GM12891 (cell line): Measurements from ENCODE around the gene ADAM29.
"Not testable (repeated sequence)": the region's sequence is repeated elsewhere in the genome, so short reads cannot be mapped to it uniquely, and the experiment has no call there.

Experiments
- DNase-seq: peaks from one replicate; pipeline ENCODE4 v3.0.0; 2011; ENCODE audit warnings: low spot score; ENCODE audit not compliant: insufficient read length
- FAIRE-seq: peaks from 2 replicates; lab custom pipeline; 2011; peaks lifted over from hg19 to GRCh38; lab: Jason Lieb, UNC
- PAX5 ChIP-seq: IDR thresholded peaks from 2 replicates; pipeline ENCODE4 v1.6.1; 2011; ENCODE audit warnings: low read length, moderate library complexity, mild to moderate bottlenecking; ENCODE audit not compliant: insufficient read depth, severe bottlenecking
- POLR2A ChIP-seq: IDR thresholded peaks from 2 replicates; pipeline ENCODE4 v1.6.1; 2011; ENCODE audit warnings: low read depth, low read length, control low read depth
- POLR2AphosphoS5 ChIP-seq: IDR thresholded peaks from 2 replicates; pipeline ENCODE4 v1.6.1; 2011; ENCODE audit warnings: low read depth, low read length, control low read depth
- POU2F2 ChIP-seq: IDR thresholded peaks from 2 replicates; pipeline ENCODE4 v1.6.1; 2011; ENCODE audit warnings: low read depth, mild to moderate bottlenecking, control low read depth, low read length, moderate library complexity
- SPI1 ChIP-seq: IDR thresholded peaks from 2 replicates; pipeline ENCODE4 v1.6.1; 2011; ENCODE audit warnings: low read depth, low read length, control low read depth
- TAF1 ChIP-seq: IDR thresholded peaks from 2 replicates; pipeline ENCODE4 v1.6.1; 2011; ENCODE audit warnings: low read depth, low read length, control low read depth

Gene ADAM29

GRCh38 chr4:175017751-175018150 is 99.6 kb downstream of the ADAM29 start:
- DNase-seq, result no peak
- no peak for FAIRE-seq
- no peak for TF ChIP-seq SPI1
- TF ChIP-seq TAF1, result no peak
- no peak for TF ChIP-seq POLR2AphosphoS5
- TF ChIP-seq POLR2A, result no peak
- no peak for TF ChIP-seq PAX5
- no peak for TF ChIP-seq POU2F2

- FAIRE-seq, DNase-seq: not testable (repeated sequence)
Measured at GRCh38 chr4:175019447-175019846, 101.3 kb downstream of the ADAM29 start.
